Kidney capillary endothelial cell (primary cell): ENCODE data around the gene INO80D.
A peak's percentile ranks its signal among the peaks of the same experiment; 100 is the strongest.
"Not testable (repeated sequence)": the region's sequence is repeated elsewhere in the genome, so short reads cannot be mapped to it uniquely, and the experiment has no call there.

Source experiments
- DNase-seq: peaks from one replicate; pipeline ENCODE4 v3.0.0-alpha.2; 2018; ENCODE audit warnings: low spot score

Gene INO80D

DNA sequence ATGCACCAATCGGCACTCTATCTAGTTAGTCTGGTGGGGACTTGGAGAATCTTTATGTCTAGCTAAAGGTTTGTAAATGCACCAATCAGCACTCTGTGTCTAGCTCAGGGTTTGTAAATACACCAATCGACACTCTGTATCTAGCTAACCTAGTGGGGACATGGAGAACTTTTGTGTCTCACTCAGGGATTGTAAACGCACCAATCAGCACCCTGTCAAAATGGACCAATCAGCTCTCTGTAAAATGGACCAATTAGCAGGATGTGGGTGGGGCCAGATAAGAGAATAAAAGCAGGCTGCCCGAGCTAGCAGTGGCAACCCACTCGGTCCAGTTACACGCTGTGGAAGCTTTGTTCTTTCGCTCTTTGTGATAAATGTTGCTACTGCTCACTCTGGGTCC is 108.3 kb downstream of the INO80D start:
- DNase-seq: not testable (repeated sequence)

GRCh38 chr2:205976934-205977659 is 108.9 kb downstream of the INO80D start:
- not testable (repeated sequence) for DNase-seq

DNA sequence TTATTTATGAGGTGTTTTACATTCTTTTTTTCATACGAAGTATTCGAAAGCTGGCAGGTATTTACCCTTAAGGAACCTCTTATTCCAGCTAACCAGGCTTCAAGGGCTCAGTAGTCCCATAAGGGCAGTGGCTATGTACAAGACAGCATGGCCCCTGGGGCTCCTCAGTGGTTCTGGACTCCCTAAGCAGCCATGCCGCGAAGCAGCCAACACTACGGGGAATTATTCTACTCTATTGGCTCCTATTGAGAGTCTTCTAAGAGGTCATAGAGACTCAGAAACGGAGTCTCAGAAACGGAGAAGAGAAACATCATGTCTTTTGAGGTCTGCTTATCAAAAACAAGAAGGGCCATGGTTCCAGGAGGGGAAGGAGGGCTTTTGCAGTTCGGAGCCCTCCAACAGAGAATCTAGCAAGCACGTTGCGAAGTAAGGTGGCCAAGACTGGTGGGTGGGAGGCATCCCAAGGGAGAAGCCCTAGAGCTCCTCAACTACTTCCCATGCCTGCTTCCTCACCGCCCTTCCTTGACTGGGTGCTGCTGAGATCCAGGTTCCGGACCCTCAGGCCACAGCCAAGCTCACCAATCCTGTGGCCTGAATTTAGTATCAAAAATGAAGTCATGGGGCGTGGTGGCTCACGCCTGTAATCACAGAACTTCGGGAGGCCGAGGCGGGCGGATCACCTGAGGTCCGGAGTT is 109.7 kb downstream of the INO80D start:
- no peak for DNase-seq

DNA sequence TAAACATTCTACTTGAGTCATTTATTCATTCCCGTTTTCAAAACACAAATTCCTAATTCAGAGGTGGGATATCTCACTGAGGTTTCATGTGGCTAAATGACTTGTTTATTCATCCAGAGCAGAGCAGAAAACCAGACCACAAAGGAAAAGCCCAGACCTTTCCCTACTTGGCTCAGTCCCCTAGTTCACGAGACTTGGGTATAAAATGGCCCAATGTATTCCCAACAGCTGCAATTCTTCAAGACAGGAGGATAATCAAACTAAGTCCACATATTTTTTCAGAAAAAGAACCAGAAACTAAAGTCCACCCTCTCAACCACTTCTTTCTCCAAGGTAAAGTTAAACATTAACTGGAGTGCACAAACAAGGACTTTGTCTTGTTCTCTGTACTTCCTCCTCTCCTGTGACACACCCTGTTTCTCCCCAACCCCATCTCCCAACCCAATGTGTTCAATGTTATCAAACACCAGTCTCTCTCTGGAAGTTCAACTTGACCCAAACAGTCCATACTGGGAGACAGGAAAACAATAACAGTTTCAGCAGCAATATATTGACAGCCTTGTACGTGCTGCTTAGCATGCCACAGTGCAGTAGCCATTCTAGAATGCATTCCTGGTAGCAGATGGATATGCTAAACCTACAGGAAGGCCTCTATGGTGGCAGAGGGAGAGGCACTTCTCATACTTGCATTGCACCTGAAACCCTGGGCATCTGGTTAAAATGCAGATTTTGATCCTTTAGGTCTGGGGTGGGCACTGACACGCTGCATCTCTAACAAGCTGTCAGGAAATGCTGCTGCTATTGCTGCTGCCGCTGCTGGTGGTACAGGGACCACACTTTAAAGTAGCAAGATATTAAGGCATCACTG is 110.7 kb downstream of the INO80D start:
- no peak for DNase-seq

- DNase-seq: no peak
Measured at GRCh38 chr2:205972113-205972512, 113.9 kb downstream of the INO80D start.

- no peak for DNase-seq
Measured at GRCh38 chr2:205970348-205970747, 115.6 kb downstream of the INO80D start.

DNA sequence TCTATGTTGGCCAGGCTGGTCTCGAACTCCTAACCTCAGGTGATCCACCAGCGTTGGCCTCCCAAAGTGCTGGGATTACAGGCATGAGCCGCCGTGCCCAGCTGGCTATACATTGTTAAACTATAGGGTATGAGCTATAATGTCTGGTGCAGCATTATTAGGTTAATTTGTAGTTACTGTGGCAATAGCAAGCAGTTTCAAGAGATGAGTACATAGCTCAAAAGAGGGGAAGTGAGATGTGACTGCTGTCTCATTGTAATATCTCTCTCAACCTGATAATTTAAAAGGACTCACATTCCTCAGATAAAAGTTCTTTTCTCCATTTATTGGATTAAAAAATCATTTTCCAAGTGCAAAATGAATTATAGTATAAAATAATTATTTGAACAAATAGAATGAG is 116.4 kb downstream of the INO80D start:
- no peak for DNase-seq

GRCh38 chr2:205967391-205968075 is 118.4 kb downstream of the INO80D start:
- DNase-seq: no peak

DNA sequence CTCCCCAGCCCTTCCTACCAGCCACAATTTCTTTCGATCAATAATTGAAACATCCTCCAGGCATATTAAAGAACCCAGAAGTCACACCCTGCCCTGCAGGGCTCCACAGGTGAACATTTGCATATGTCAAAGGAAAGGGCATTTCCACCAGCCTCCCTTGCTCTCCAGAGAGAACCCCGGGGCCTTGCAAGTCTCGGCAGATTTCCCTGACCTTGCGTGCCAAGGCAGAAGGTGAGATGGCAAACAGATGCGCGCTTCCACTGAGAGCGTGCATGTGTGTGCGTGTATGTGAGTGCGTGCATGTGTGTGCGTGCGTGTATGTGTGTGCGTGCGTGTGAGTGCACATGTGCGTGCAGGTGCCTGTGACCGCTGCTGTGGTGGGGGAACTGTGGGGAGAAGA is 120.3 kb downstream of the INO80D start:
- no peak for DNase-seq

GRCh38 chr2:205964111-205964761 is 121.7 kb downstream of the INO80D start:
- DNase-seq: peak; percentile 77

DNA sequence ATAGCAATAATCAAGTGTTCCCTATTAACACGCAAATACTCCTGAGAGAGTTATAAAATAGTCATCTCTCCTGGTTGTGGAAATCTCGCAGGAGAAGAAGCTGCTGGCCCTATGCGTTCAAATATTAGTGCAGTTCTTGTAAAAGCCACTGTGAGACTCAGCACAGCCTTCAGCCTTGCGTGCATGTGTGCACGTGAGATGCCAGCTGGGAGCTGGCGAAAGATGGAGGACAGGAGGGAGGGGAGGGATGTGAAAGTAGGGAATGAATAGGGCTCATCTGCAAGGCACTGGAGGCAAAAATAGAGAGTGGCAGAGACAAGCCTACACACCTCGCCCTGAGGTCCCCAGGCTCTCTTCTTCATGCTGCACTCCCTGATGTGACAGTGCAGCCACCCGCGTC is 126.5 kb downstream of the INO80D start:
- DNase-seq: no peak

- DNase-seq: no peak
Measured at GRCh38 chr2:205957452-205958154, 128.4 kb downstream of the INO80D start.

DNA sequence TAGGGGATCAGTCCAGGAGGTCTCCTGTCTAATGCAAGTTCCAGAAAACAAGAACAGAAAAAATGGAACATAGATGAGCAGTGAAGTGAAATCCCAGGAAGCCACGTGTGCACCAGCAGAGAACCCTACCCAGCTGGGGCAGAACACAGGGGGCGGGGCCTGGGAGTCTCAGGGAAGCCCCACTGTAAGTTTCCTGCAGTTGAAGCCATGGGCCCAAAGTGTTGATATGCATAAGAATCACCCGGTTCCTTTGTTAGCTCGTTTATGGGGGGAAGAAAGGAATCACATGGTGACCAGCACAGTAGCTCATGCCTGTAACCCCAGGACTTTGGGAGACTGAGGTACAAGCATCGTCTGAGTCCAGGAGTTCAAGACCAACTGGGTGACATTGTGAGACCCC is 131.3 kb downstream of the INO80D start:
- no peak for DNase-seq

DNA sequence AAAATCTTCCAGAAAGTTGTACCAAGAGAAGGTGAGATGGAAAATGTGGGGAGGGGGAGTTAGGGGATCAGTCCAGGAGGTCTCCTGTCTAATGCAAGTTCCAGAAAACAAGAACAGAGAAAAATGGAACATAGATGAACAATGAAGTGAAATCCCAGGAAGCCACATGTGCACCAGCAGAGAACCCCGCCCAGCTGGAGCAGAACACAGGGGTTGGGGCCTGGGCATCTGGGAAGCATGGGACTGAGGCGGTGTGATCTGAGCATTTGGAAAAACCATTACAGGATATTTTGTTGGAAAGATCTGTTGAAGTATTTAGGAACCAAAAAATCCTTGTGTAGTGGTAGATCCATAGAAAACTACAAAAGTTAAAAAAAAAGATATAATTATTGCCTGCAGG is 133.7 kb downstream of the INO80D start:
- DNase-seq: no peak

DNA sequence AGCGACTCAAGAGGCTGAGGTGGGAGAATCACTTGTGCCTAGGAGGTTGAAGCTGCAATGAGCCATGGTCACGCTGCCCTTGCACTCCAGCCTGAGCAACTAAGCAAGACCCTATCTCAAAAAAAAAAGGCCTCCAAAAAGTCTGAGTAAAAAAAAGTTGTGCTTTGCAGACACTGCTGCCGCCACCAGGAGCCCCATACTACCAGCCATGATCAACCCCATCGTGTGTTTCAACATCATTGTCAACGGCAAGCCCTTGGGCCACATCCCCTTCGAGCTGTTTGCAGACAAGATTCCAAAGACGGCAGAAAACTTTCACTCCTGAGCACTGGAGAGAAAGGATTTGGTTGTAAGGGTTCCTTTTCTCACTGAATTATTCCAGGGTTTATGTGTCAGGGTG is 137.1 kb downstream of the INO80D start:
- DNase-seq: no peak

GRCh38 chr2:205948496-205948837 is 137.5 kb downstream of the INO80D start:
- no peak for DNase-seq

GRCh38 chr2:205947621-205948495 is 138.1 kb downstream of the INO80D start:
- DNase-seq: peak; percentile 68

- no peak for DNase-seq
Measured at GRCh38 chr2:205946226-205946625, 139.7 kb downstream of the INO80D start.
